NCI-H526 treated with DMSO at 0.1 percent for 48 hours (cell line): ENCODE measurements around the gene RHOT1.

Source experiments
- DNase-seq: peaks from one replicate; lab custom pipeline; 2025; lab: John Stamatoyannopoulos, UW

Gene RHOT1

DNA sequence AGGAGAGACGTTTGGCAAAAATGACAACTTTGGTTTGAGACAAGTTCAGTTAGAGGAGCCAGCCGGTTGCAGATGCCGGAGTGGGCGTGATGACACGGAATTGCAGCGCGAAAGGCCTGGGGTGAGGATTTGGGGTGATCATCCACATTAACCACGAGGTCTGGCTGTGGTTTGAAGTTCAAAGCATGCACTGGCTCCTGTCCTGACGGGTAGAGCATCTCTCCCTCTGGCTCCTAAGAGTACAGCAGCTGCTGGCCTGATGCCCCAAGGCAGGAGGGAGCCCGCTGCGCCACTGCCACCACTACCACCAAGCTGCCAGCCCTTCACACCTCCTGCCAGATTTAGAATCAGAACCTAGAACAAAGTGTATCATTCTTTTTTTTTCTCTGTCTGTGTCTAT lies 127.1 kb downstream of the RHOT1 start:
- DNase-seq = no peak

DNA sequence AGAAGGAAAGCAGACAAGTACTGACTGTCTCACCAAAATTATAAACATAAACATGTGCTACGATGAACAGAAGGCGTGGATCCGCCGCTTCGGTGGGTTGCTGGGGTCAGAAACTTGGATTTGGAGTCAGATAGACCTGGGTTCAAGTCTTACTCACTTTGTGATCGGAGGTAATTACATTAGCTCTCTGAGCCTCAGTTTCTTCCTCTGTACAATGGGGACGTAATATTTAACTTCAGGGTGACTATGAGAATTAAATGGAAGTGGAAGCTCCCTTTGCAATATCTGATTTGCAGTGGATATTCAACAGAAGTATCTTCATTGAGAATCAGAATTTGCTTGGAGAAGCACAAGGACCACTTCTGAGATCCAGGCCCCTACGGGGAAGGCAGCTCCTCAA lies 129.5 kb downstream of the RHOT1 start:
- DNase-seq = no peak

DNA sequence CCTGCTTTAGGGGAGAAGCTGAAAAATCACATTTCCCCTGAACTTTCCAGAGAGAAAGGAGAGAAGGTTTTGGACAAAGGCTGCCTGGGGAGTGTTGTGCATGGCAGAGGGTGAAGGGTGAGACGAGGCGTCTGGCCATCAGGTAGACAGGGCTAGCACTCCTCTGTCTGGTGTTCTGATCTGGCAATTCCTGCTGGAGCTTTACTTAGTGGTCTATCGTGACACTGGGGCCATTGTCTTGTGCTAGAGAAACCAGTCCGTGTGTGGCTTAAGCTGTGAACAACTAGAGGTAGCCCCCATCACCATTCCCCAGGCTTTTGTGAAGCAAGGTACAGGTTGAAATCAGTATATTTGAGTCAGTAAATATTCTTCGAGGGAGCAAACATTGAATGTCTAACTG lies 131.8 kb downstream of the RHOT1 start:
- no peak for DNase-seq

DNA sequence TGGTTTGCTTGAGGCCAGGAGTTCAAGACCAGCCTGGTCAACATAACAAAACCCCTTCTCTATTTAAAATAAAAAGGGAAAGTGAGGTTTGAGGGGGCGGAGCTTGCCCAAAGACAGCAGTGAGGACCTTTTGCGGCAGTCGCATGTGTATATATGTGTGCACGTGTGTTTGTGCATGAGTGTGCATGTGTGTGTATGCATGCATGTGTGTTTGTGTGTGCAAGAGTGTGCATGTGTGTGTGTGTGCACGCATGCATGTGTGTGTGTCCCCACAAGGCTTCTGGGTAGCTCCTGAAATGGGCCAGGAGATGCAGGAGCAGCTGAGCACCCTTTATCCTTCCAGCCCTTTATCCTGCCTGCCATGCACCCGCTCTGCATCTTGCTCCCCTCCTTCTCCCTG lies 132.3 kb downstream of the RHOT1 start:
- no peak for DNase-seq
